ENCODE measurements around the gene SLC10A6. TPM values are rescaled to one million over a fixed set of nuclear protein-coding genes. Genes with fewer than 3 reads are reported as not detected.

Gene SLC10A6
- polyA plus RNA-seq, 2 of the 4 experiments (the other 2 are of a cell fraction): not detected

- H3K4me3 ChIP-seq: no peak overlapping the region
- no peak for TF ChIP-seq JUNB (IDR thresholded peaks at IDR 0.05)
- TF ChIP-seq CEBPB (IDR thresholded peaks at IDR 0.05): no peak
- TF ChIP-seq CHD2 (IDR thresholded peaks at IDR 0.05; ENCODE audit: low read length, partially characterized antibody): no peak
- no peak for TF ChIP-seq FOSB (CRISPR knock-in tag; IDR thresholded peaks at IDR 0.05)
- no peak for TF ChIP-seq POLR2A (IDR thresholded peaks at IDR 0.05; ENCODE audit: low read length)
- TF ChIP-seq HES2 (IDR thresholded peaks at IDR 0.05): no peak
- no peak for TF ChIP-seq SREBF2 (IDR thresholded peaks at IDR 0.05)
- TF ChIP-seq CTCF (IDR thresholded peaks at IDR 0.05): no peak
- no peak for TF ChIP-seq MAZ (IDR thresholded peaks at IDR 0.05; ENCODE audit: borderline replicate concordance, low read depth, low read length)
- TF ChIP-seq PHF8 (IDR thresholded peaks at IDR 0.05; ENCODE audit: borderline replicate concordance, low read depth): no peak
- no peak for TF ChIP-seq RARB (CRISPR knock-in tag; IDR thresholded peaks at IDR 0.05)
- TF ChIP-seq PBX3 (IDR thresholded peaks at IDR 0.05): no peak
- no peak for DNase-seq (ENCODE audit: low read depth in 1 of 2, low spot score in 1 of 2)
- POLR2A ChIA-PET: no interaction called here
- CTCF ChIA-PET: interaction anchor here (1.2 kb wide), 1 partner anchor 9 kb away, joined by 4 read pairs; no protein-coding TSS in a partner anchor
- FAIRE-seq: no peak
- no peak overlapping the region for H3K4me2 ChIP-seq
- H3K27ac ChIP-seq: no peak overlapping the region
- no peaks in the 10 kb centered on the region for H3K9me3 ChIP-seq
- H3K4me1 ChIP-seq: no peaks in the 10 kb centered on the region
- no peak for ATAC-seq
- WGBS (ENCODE audit: missing lambda C conversion rate): 82% methylated on average over 8 of the region's 8 CpGs
Observed at GRCh38 chr4:86857341-86858052, 8.3 kb upstream of the SLC10A6 start.

GRCh38 chr4:86856896-86857295 is 7.7 kb upstream of the SLC10A6 start:
- ChIA-PET POLR2A (no interaction called here), CTCF (interaction anchor here (1.2 kb wide), 1 partner anchor 9 kb away, joined by 4 read pairs; no protein-coding TSS in a partner anchor)
- WGBS (ENCODE audit: missing lambda C conversion rate): 63% methylated on average over 1 of the region's 1 CpG
- DNase-seq (ENCODE audit: low read depth in 1 of 2, low spot score in 1 of 2): no peak
- Histone ChIP-seq H3K27ac (no peak overlapping the region), H3K4me2 (no peak overlapping the region), H3K4me3 (no peak overlapping the region), H3K4me1 (no peaks in the 10 kb centered on the region), H3K9me3 (no peaks in the 10 kb centered on the region)
- ATAC-seq: no peak
- TF ChIP-seq EP300 (IDR thresholded peaks at IDR 0.05): no peak
- TF ChIP-seq CTCF (IDR thresholded peaks at IDR 0.05): no peak
- no peak for TF ChIP-seq HOXB13 (CRISPR knock-in tag; IDR thresholded peaks at IDR 0.05; ENCODE audit: low read depth)
- TF ChIP-seq REST (IDR thresholded peaks at IDR 0.05): no peak
- no peak for TF ChIP-seq MAZ (IDR thresholded peaks at IDR 0.05; ENCODE audit: borderline replicate concordance, low read depth, low read length)
- no peak for TF ChIP-seq HOXA7 (CRISPR knock-in tag; IDR thresholded peaks at IDR 0.05)
- TF ChIP-seq ZNF302 (CRISPR knock-in tag; IDR thresholded peaks at IDR 0.05): no peak
- TF ChIP-seq FOSL2 (IDR thresholded peaks at IDR 0.05): no peak
- no peak for TF ChIP-seq FOSL2 (CRISPR knock-in tag; IDR thresholded peaks at IDR 0.05)
- TF ChIP-seq HEYL (CRISPR knock-in tag; IDR thresholded peaks at IDR 0.05): no peak
- no peak for TF ChIP-seq TFCP2L1 (CRISPR knock-in tag; IDR thresholded peaks at IDR 0.05)
- no peak for TF ChIP-seq USF2 (IDR thresholded peaks at IDR 0.05)
- no peak for TF ChIP-seq PBX3 (IDR thresholded peaks at IDR 0.05)
- FAIRE-seq: no peak
